ENCODE data around the gene PSTPIP1. TPM values are rescaled to one million over a fixed set of nuclear protein-coding genes. Genes with fewer than 3 reads are reported as not detected.

The PSTPIP1 gene
- total RNA-seq, 1 donor from 2014 or later, result not detected

DNA sequence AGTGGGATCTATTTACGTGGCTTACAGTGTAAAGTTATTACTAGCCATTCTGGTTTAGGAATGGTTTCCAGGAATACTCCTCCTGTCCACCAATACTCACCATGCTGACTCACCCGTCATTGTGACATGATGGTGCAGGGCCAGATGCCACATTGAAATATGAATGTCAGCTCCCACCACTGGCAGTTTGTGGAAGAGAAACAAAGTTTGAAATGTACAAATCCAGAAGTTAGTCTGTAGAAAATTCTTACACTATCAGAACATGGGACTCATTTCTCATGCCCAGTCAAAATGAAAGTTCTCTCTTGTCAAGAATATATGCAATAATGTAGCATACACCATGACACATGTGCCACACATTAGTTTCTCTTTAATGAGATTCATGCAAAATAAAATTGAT, 90.4 kb downstream of the PSTPIP1 start:
- H3K4me3 Mint-ChIP-seq (ENCODE audit: unreplicated experiment), result no peak overlapping the region
- TF ChIP-seq, protein P1, sequence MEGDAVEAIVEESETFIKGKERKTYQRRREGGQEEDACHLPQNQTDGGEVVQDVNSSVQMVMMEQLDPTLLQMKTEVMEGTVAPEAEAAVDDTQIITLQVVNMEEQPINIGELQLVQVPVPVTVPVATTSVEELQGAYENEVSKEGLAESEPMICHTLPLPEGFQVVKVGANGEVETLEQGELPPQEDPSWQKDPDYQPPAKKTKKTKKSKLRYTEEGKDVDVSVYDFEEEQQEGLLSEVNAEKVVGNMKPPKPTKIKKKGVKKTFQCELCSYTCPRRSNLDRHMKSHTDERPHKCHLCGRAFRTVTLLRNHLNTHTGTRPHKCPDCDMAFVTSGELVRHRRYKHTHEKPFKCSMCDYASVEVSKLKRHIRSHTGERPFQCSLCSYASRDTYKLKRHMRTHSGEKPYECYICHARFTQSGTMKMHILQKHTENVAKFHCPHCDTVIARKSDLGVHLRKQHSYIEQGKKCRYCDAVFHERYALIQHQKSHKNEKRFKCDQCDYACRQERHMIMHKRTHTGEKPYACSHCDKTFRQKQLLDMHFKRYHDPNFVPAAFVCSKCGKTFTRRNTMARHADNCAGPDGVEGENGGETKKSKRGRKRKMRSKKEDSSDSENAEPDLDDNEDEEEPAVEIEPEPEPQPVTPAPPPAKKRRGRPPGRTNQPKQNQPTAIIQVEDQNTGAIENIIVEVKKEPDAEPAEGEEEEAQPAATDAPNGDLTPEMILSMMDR (IDR thresholded peaks at IDR 0.05; ENCODE audit: insufficient read depth, low read depth, low read length), result no peak
- no peak for TF ChIP-seq EZH2 (IDR thresholded peaks at IDR 0.05; ENCODE audit: insufficient read depth, low read length)
- Histone ChIP-seq H3K4me3 (ENCODE audit: insufficient read depth, low read depth, low read length) (no peak overlapping the region), H3K27me3 (ENCODE audit: insufficient read depth, low read length) (no peaks in the 10 kb centered on the region), H2AFZ (ENCODE audit: low read depth, low read length) (no peak overlapping the region), H3K9ac (ENCODE audit: low read length) (no peak overlapping the region), H3K27ac (ENCODE audit: low read depth, low read length) (no peak overlapping the region), H4K20me1 (ENCODE audit: insufficient read depth, low read length) (no peaks in the 10 kb centered on the region), H3K36me3 (ENCODE audit: insufficient read depth, low read length) (no peaks in the 10 kb centered on the region), H3K4me1 (ENCODE audit: insufficient read depth, low read length) (peaks cover 6% of the 10 kb centered on the region), H3K4me2 (ENCODE audit: low read length) (no peak overlapping the region), H3K79me2 (ENCODE audit: insufficient read depth, low read length) (no peaks in the 10 kb centered on the region), H3K9me3 (ENCODE audit: insufficient read depth, low read depth, low read length) (no peaks in the 10 kb centered on the region)
- no peaks in the 10 kb centered on the region for H3K9me3 Mint-ChIP-seq (ENCODE audit: unreplicated experiment)
- FAIRE-seq (no peak), DNase-seq (ENCODE audit: low read depth) (peak; percentile 59)
- peaks cover 5% of the 10 kb centered on the region for H3K4me1 Mint-ChIP-seq (ENCODE audit: low read depth, unreplicated experiment)
- H3K27ac Mint-ChIP-seq (ENCODE audit: unreplicated experiment), result no peak overlapping the region
- peaks cover 14% of the 10 kb centered on the region for H3K27me3 Mint-ChIP-seq (ENCODE audit: low read depth, unreplicated experiment)
- no peaks in the 10 kb centered on the region for H3K36me3 Mint-ChIP-seq (ENCODE audit: low read depth, unreplicated experiment)

Other genes starting within 250 kb of the PSTPIP1 start
- 8.6 and 12.9 TPM in 2 replicates for gene SCAPER, start 89.8 kb upstream of the PSTPIP1 start, total RNA-seq
- gene RCN2, start 63.4 kb upstream of the PSTPIP1 start, total RNA-seq, result 68.0 and 80.2 TPM in 2 replicates
- gene TSPAN3, start 76.0 kb downstream of the PSTPIP1 start, total RNA-seq, result 223 and 245 TPM in 2 replicates